ENCODE measurements around the gene RASGRP1. TPM values are rescaled to one million over a fixed set of nuclear protein-coding genes. Genes with fewer than 3 reads are reported as not detected.

The RASGRP1 gene
- polyA plus RNA-seq, 1 of the 3 experiments (the other 2 are of a cell fraction), result 0.03 TPM

DNA sequence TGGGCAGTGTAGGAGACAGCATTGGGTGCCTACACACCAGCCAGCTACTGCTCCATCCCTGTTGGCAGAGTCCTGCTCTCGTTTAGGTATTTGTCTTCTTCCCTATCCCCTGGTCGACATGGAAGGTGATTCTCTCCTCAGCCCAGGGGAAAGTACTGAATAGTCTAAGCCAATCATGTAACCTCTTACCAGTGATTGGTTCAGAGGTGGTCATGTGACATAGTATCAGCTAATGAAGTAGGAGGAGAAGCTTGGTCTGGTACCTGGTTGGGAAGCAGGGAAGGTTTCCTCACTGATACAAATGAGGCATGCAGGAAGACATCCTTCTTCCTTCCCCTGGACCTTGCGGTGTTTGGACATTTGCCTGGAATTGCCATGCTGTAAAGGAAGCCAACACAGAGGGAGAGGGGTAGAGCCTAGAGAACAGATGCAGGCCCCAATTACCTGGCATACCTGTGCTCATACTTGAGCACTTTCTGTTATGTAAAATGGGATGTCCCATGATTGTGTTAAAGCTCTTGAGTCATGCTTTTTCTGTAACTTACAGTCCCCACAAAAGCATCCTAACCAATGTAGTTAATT lies 32.7 kb upstream of the RASGRP1 start:
- DNase-seq, result no peak
- Histone ChIP-seq H3K4me2 (no peak overlapping the region), H3F3A (replicated peaks; ENCODE audit: insufficient read depth) (no peaks in the 10 kb centered on the region), H3K79me2 (ENCODE audit: insufficient read depth) (no peaks in the 10 kb centered on the region), H3K9me3 (no peaks in the 10 kb centered on the region), H3K9ac (no peak overlapping the region), H3K27me3 (ENCODE audit: insufficient read depth) (peaks cover 4% of the 10 kb centered on the region; the same call in 1 of the 2 replicates), H3K27ac (ENCODE audit: low read depth in 2 of 2, low read length in 1 of 2) (no peak overlapping the region), H3K4me1 (ENCODE audit: control insufficient read depth in 1 of 2, insufficient read depth in 2 of 2, low read depth in 1 of 2, low read length in 1 of 2) (peaks cover 0 to 4% of the 10 kb centered on the region in 2 experiments; a peak in 2 of 4 replicates), H3K4me3 (ENCODE audit: low read depth in 2 of 2, low read length in 1 of 2) (no peak overlapping the region), H2AFZ (ENCODE audit: low read depth) (no peak overlapping the region), H3K9me2 (no peaks in the 10 kb centered on the region), H3K36me3 (replicated peaks in 1 of 2; ENCODE audit: control insufficient read depth in 1 of 2, insufficient read depth in 2 of 2, low read length in 1 of 2) (no peaks in the 10 kb centered on the region), H4K20me1 (ENCODE audit: insufficient read depth) (no peaks in the 10 kb centered on the region)
- TF ChIP-seq CHD2 (IDR thresholded peaks at IDR 0.05; ENCODE audit: low read length, partially characterized antibody) (no peak), TAF1 (IDR thresholded peaks at IDR 0.05; ENCODE audit: borderline replicate concordance, low read depth, low read length) (no peak), EZH2phosphoT487 (IDR thresholded peaks at IDR 0.05; ENCODE audit: borderline replicate concordance, low read depth) (no peak), TCF12 (IDR thresholded peaks at IDR 0.05) (no peak), FOXM1 (IDR thresholded peaks at IDR 0.05; ENCODE audit: low read depth) (no peak), MAX (IDR thresholded peaks at IDR 0.05; ENCODE audit: low read depth) (no peak), GATA2 (CRISPR knock-in tag; IDR thresholded peaks at IDR 0.05) (no peak)
- TF ChIP-seq, protein P1, sequence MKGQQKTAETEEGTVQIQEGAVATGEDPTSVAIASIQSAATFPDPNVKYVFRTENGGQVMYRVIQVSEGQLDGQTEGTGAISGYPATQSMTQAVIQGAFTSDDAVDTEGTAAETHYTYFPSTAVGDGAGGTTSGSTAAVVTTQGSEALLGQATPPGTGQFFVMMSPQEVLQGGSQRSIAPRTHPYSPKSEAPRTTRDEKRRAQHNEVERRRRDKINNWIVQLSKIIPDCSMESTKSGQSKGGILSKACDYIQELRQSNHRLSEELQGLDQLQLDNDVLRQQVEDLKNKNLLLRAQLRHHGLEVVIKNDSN (IDR thresholded peaks at IDR 0.05; ENCODE audit: borderline replicate concordance, low read depth), result no peak
- ChIA-PET CTCF (no interaction called here), POLR2A (no interaction called here)
- 48% methylated on average over 3 of the region's 3 CpGs for WGBS (ENCODE audit: low lambda C conversion rate)

DNA sequence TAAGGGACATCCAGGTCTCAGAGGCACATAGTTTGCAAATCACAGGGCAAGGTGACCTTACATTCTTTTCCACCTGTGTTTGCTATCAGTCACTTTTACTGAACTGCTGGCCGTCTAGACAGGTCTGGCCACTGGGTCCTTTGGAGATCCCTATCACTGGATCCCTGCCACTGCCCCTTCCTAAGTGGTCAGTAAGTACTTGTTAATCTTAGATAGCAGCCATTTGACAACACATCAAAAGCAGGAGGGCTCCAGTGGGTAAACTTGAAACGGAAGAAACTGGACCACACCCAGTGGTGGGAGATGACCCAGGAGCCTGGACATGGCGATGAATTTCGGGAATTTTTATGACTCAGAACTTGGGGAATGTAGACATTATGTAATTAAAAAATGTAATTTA lies 28.9 kb upstream of the RASGRP1 start:
- no peaks in the 10 kb centered on the region; the same call in 1 of the 2 replicates for H3K27me3 ChIP-seq (ENCODE audit: insufficient read depth)
- H3K4me2 ChIP-seq, result no peak overlapping the region; the same call in 1 of the 2 replicates
- H3K9me3 ChIP-seq, result no peaks in the 10 kb centered on the region
- no peak overlapping the region for H3K27ac ChIP-seq (ENCODE audit: low read depth in 2 of 2, low read length in 1 of 2)
- H4K20me1 ChIP-seq (ENCODE audit: insufficient read depth), result no peaks in the 10 kb centered on the region
- no peaks in the 10 kb centered on the region for H3K9me2 ChIP-seq
- no peaks in the 10 kb centered on the region for H3K36me3 ChIP-seq (replicated peaks in 1 of 2; ENCODE audit: control insufficient read depth in 1 of 2, insufficient read depth in 2 of 2, low read length in 1 of 2)
- peaks cover 0 to 4% of the 10 kb centered on the region in 2 experiments; a peak in 2 of 4 replicates for H3K4me1 ChIP-seq (ENCODE audit: control insufficient read depth in 1 of 2, insufficient read depth in 2 of 2, low read depth in 1 of 2, low read length in 1 of 2)
- H3K4me3 ChIP-seq (ENCODE audit: low read depth in 2 of 2, low read length in 1 of 2), result no peak overlapping the region
- DNase-seq, result no peak
- WGBS (ENCODE audit: low lambda C conversion rate), result 21% methylated on average over 4 of the region's 4 CpGs
- no peaks in the 10 kb centered on the region for H3F3A ChIP-seq (replicated peaks; ENCODE audit: insufficient read depth)
- ChIA-PET CTCF (no interaction called here), POLR2A (no interaction called here)
- H3K79me2 ChIP-seq (ENCODE audit: insufficient read depth), result no peaks in the 10 kb centered on the region
- no peak for TF ChIP-seq RCOR1 (IDR thresholded peaks at IDR 0.05; ENCODE audit: low read length)
- H3K9ac ChIP-seq, result no peak overlapping the region
- H2AFZ ChIP-seq (ENCODE audit: low read depth), result no peak overlapping the region

GRCh38 chr15:38589502-38589901 lies 24.9 kb upstream of the RASGRP1 start:
- no peaks in the 10 kb centered on the region for H3K9me2 ChIP-seq
- no peak overlapping the region for H3K27ac ChIP-seq (ENCODE audit: low read depth in 2 of 2, low read length in 1 of 2)
- H3K36me3 ChIP-seq (replicated peaks in 1 of 2; ENCODE audit: control insufficient read depth in 1 of 2, insufficient read depth in 2 of 2, low read length in 1 of 2), result no peaks in the 10 kb centered on the region
- H3K27me3 ChIP-seq (ENCODE audit: insufficient read depth), result no peaks in the 10 kb centered on the region; the same call in 1 of the 2 replicates
- no peak overlapping the region for H3K4me3 ChIP-seq (ENCODE audit: low read depth in 2 of 2, low read length in 1 of 2)
- 48% methylated on average over 4 of the region's 4 CpGs for WGBS (ENCODE audit: low lambda C conversion rate)
- ChIA-PET POLR2A (interaction anchor here (0.6 kb wide), 1 partner anchor 1548 kb away, joined by 5 read pairs; no protein-coding TSS in a partner anchor), CTCF (interaction anchor here (1.4 kb wide), 1 partner anchor 25 kb away, joined by 5 read pairs; the partner anchor contains the start of gene RASGRP1)
- peaks cover 0 to 4% of the 10 kb centered on the region in 2 experiments; a peak in 2 of 4 replicates for H3K4me1 ChIP-seq (ENCODE audit: control insufficient read depth in 1 of 2, insufficient read depth in 2 of 2, low read depth in 1 of 2, low read length in 1 of 2)
- no peak overlapping the region for H3K4me2 ChIP-seq
- no peaks in the 10 kb centered on the region for H4K20me1 ChIP-seq (ENCODE audit: insufficient read depth)
- H3F3A ChIP-seq (replicated peaks; ENCODE audit: insufficient read depth), result no peaks in the 10 kb centered on the region
- H3K9ac ChIP-seq, result no peak overlapping the region
- no peak overlapping the region for H2AFZ ChIP-seq (ENCODE audit: low read depth)
- no peaks in the 10 kb centered on the region for H3K9me3 ChIP-seq
- no peak for DNase-seq
- H3K79me2 ChIP-seq (ENCODE audit: insufficient read depth), result no peaks in the 10 kb centered on the region
- TF ChIP-seq FOSL2 (IDR thresholded peaks at IDR 0.05; ENCODE audit: borderline replicate concordance, low read depth) (peak; percentile 2; the same call in 1 of the 2 replicates), ELF1 (IDR thresholded peaks at IDR 0.05) (no peak)

All from SK-N-SH (cell line).